Stimulated activated CD8-positive, alpha-beta memory T cell treated with anti-CD3 and anti-CD28 coated beads, Interleukin-15, amount 100 ng/mL, for 1 hour (primary cell): ENCODE data around the gene TRABD2B.

Experiments used
- DNase-seq: peaks from one replicate; pipeline ENCODE4 v3.0.0-alpha.2; 2020; ENCODE audit warnings: low read depth

Gene TRABD2B

GRCh38 chr1:47997289-47998200 lies at the start of gene TRABD2B:
TRABD2B (minus strand) TSS chr1:47997385.
- peak; percentile 20 for DNase-seq

DNA sequence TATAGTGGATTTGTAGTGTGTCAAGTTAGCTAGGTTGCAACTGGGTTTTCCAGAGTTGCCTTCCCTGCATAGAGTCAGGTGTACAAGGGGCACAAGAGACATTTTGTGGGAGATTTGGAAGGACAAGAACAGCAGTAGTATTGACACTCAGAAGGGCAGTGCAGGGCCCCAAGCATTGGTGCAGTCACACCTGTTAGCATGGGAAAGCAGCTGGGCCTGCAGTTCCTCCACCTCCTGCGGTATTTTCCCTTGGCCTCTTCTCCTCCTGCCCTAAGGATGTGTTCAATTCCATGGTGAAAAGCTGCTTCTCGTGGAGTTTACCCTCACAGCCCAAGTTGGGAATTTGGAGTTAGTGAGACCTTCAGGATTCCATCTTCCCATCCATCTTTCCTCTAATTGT lies 47.1 kb upstream of the TRABD2B start:
- DNase-seq, result no peak

DNA sequence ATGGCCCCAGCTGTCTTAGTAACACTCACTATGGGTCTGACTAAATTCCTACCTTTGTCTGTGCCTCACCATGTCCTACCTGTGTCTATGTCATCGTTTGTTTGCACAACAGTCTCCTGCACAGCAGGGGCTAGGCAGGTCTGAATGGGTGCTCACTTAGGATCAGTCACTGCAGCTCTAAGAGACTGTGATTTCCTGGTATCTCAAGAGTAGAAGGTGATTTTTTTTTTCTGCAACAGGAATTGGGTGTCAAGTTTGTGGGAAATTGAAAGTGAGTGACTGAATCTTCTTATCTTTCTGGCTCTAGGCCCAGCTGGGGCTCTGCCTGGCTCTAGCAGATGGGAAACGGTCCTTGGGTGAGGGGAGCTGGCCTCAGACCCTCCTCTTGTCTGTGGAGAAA lies 46.4 kb upstream of the TRABD2B start:
- no peak for DNase-seq

GRCh38 chr1:48040154-48040553 lies 43.0 kb upstream of the TRABD2B start:
- DNase-seq, result no peak

DNA sequence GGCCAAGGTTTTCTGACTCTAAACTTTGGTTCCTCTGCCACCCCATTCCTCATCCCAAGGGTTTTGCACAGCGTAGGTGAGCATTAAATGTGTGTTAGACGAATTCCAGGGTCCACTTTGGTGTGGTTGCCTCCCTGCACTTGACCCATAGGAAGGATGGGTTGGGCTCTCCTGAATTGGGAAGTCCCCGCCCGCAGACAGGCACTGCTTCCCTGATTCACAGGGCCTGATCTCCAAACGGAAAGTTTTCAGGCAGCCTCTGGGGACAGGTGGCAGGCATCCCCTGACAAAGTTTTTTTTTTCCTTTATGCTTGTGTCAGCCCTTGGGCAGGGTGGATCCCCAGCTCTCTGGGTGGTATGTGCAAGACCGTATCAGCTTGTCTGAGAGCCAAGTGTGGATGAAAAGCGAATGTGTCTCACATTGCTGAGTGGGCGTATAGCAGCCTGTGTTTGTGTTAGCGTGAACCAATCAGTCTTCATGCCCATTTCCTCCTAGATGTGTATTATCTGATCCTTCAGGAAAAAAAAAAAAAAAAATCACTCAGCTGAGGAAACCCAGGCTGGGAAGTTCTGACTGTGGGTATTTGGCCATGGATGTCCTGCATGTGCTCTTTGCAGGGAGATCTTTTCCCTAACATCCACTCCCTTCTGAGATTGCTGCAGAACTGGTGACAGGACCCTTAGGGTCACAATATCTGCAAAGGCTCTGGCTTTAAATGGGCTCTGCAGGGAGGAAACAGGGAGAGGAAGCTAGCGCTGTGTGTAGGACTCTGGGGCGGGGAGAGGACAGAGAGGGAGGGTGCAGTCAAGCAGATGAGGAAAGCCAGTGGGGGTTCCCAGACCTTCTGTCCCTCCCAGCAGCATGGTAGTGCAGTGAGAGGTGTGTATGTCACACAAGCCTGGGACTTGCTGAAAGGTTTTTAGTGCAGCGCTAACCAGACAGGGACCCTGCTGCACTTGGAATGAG lies 42.2 kb upstream of the TRABD2B start:
- no peak for DNase-seq

GRCh38 chr1:48038270-48038767 lies 41.1 kb upstream of the TRABD2B start:
- DNase-seq, result no peak

DNA sequence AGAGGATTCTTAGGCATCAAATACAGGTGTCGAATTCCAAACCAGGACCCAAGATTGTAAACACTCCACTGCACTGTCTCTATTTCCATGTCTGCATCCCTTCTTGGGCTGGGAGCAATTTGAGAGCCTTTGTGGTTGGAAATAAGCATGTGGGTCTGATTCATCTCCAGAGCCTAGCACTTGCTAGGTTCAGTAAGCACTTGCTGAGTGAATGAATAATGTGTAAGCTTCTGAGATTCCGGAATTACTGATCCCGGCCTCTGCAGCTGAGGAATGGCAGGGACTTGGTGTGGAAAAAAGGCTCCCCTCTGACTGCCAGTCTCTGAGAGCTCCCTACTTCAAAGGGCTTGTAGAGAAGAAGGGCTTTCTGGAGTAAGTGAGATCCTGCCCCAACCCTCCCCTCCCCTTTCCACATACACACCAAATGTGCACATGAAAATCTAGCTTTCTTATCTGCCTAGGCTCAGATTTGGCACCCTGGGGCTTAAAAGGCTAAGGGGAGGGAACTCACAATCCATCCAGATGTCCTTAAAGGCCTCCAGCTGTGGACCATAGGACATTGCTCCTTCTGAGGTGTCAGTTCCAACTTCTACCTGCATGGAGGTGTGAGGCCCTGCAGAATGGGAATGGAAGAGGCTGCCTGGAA lies 39.6 kb upstream of the TRABD2B start:
- no peak for DNase-seq

- DNase-seq, result no peak
Measured at GRCh38 chr1:48035371-48036141, 38.4 kb upstream of the TRABD2B start.

GRCh38 chr1:48033495-48034045 lies 36.4 kb upstream of the TRABD2B start:
- DNase-seq, result no peak

GRCh38 chr1:48031676-48032075 lies 34.5 kb upstream of the TRABD2B start:
- DNase-seq, result no peak

GRCh38 chr1:48030696-48031365 lies 33.6 kb upstream of the TRABD2B start:
- DNase-seq, result no peak

- no peak for DNase-seq
Measured at GRCh38 chr1:48030211-48030610, 33.0 kb upstream of the TRABD2B start.

GRCh38 chr1:48028218-48029069 lies 31.3 kb upstream of the TRABD2B start:
- no peak for DNase-seq

- DNase-seq, result no peak
Measured at GRCh38 chr1:48027533-48027835, 30.3 kb upstream of the TRABD2B start.

- no peak for DNase-seq
Measured at GRCh38 chr1:48026701-48027532, 29.7 kb upstream of the TRABD2B start.

- no peak for DNase-seq
Measured at GRCh38 chr1:48026275-48026674, 29.1 kb upstream of the TRABD2B start.

DNA sequence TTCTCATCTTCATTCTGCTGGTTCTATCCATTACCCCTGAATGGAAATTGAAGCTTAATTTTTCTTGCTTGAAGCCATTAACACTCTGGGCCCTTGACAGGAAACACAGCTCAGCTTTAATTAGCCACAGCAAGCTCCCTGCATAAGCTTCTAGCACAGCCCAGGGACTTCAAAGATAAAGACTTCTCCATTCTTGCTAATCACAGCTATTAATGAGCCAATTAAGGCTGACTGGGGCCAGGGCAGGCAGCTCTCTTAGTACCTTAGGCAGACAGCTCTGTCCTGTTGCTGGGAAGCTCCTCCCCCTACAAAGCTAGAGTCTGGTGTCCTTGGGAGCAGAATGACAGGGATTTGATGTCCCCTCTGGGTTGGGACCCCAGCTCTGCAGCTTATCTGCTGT lies 27.9 kb upstream of the TRABD2B start:
- no peak for DNase-seq

DNA sequence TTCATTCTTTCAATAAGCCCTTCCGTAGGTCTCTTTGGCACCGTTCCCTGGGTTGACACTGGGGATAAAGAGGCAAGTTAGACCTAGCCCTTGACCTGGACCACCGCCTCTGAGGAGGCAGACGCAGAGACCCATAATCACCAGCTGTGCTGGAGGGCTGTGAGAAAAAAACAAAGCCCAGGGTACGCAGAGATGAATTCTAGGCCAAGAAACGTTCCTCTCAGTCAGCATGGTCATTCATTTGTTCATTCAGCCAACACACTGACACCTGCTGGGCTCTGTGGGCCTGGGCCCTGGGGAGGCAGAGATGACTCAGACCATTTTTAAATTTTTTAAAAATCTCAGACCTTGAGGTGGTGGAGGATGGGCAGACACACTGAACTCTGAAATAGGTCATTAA lies 26.3 kb upstream of the TRABD2B start:
- DNase-seq, result no peak

DNA sequence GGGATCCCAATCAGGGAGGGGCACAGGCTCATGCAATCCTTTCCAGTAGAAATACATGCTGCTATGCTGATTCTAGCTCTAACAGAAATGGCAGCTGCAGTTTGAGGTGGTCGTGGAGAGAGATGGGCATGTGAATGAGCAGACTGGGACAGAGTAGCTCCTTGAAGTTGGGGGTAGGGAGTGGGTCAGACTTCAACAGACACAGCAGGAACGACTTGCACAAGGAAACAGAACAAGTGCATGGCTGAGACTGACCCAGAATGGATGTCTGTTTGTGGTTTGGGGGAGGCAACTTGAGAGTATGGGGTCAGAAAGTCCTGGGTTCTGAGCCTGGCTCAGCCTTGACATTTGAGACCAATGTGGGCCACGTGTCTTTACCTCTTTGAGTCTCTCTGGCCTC lies 25.1 kb upstream of the TRABD2B start:
- no peak for DNase-seq
